ENCODE measurements around the gene PLEKHA7.

PLEKHA7 gene

DNA sequence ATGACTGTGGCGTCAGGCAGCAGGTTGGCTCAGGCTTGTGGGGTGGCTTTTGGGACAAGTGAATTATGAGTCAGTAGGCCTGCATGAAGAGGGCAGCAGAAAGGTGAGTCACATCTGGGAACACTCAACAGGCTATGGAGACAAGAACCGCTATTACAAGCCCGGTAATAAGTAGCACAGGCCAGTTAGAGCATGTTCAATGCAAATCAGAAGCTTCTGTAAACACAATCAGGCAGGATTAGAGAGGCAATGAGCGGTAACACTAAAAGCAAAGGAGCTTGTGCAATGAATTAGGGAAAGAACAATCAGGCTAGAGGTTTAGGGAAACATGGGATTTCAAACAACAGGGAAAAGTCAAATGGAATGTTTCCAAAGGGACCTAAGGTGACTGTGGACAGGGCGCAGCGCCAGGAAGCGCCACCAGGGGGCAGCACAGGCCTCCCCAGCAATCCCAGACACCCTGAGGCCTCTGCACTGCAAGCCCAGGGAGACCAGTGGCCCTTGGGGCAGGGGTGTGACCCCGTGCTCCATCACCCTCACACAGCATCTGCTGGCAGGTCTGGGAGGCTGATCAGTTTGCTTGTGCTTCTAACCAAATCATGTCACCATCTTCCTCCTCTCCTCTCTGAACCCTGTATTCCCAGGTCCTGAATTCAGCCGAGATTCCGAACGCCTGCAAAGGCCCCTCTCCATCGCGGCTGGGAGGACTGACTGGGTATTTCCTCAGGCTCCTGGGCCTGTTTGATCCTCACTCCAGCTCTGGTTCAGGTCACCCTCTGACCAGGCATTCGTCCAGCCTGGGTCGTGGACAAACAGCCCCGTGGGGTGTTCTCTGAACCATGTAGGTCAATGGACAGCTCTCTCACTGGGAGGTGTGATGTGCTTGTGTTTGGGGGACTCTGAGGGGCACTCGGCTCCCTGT, 225.8 kb downstream of the PLEKHA7 start:
- in situ Hi-C loops (cut with MboI; ENCODE audit: low pct_unique_long_range_greater_than_20kb, low sequenced_read_pairs, unreplicated experiment): loop anchor here (25.0 kb wide), 1 partner anchor 724 kb away; no protein-coding TSS in a partner anchor
- DNase-seq (ENCODE audit: low spot score): peak; percentile 76
- peak; percentile 96 for TF ChIP-seq CTCF (IDR thresholded peaks at IDR 0.05; ENCODE audit: extremely low read depth, insufficient read depth, missing control alignments)

DNA sequence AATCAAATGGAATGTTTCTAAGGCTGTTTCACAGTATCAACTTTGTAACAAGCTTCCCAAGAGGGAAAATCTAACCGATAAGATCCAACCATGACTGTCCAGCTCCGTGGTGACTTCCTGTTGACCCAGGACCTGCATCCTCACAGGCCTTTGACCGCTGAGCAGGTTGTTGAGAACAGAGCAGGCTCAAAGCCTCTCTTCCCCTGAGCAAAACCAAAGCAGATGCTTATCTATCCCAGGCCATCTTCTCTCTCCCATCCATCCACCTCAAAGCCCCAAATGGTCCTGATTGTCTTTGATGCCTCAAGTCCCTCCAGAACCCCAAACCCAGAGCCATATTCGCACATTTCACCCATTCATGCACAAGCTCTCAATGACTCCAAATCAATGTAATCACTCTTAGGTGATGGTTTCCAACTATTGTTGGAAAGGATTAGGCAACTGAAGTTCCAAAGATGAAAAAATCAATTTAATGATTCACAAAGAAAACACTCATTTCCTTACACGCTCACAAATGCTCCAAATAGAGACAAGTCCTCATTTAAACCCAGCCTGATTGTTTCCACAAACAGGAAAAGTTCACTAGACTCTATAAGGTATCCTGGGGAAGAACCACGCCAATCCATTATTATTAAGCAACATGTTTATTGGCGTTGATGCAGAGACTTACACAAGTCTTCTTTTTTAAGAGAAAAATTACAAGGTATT, 227.0 kb downstream of the PLEKHA7 start:
- in situ Hi-C loops (cut with MboI; ENCODE audit: low pct_unique_long_range_greater_than_20kb, low sequenced_read_pairs, unreplicated experiment): loop anchor here (25.0 kb wide), 1 partner anchor 725 kb away; no protein-coding TSS in a partner anchor
- no peak for DNase-seq (ENCODE audit: low spot score)
- TF ChIP-seq CTCF (IDR thresholded peaks at IDR 0.05; ENCODE audit: extremely low read depth, insufficient read depth, missing control alignments): no peak

GRCh38 chr11:16786131-16786530, 228.1 kb downstream of the PLEKHA7 start:
- in situ Hi-C loops (cut with MboI; ENCODE audit: low pct_unique_long_range_greater_than_20kb, low sequenced_read_pairs, unreplicated experiment): loop anchor here (25.0 kb wide), 1 partner anchor 726 kb away; no protein-coding TSS in a partner anchor
- no peak for DNase-seq (ENCODE audit: low spot score)
- no peak for TF ChIP-seq CTCF (IDR thresholded peaks at IDR 0.05; ENCODE audit: extremely low read depth, insufficient read depth, missing control alignments)

GRCh38 chr11:16785520-16786128, 228.6 kb downstream of the PLEKHA7 start:
- in situ Hi-C loops (cut with MboI; ENCODE audit: low pct_unique_long_range_greater_than_20kb, low sequenced_read_pairs, unreplicated experiment): loop anchor here (25.0 kb wide), 1 partner anchor 727 kb away; no protein-coding TSS in a partner anchor
- peak; percentile 90 for TF ChIP-seq CTCF (IDR thresholded peaks at IDR 0.05; ENCODE audit: extremely low read depth, insufficient read depth, missing control alignments)
- peak; percentile 86 for DNase-seq (ENCODE audit: low spot score)

GRCh38 chr11:16784666-16785065, 229.5 kb downstream of the PLEKHA7 start:
- no peak for TF ChIP-seq CTCF (IDR thresholded peaks at IDR 0.05; ENCODE audit: extremely low read depth, insufficient read depth, missing control alignments)
- DNase-seq (ENCODE audit: low spot score): no peak
- in situ Hi-C loops (cut with MboI; ENCODE audit: low pct_unique_long_range_greater_than_20kb, low sequenced_read_pairs, unreplicated experiment): loop anchor here (25.0 kb wide), 1 partner anchor 728 kb away; no protein-coding TSS in a partner anchor

DNA sequence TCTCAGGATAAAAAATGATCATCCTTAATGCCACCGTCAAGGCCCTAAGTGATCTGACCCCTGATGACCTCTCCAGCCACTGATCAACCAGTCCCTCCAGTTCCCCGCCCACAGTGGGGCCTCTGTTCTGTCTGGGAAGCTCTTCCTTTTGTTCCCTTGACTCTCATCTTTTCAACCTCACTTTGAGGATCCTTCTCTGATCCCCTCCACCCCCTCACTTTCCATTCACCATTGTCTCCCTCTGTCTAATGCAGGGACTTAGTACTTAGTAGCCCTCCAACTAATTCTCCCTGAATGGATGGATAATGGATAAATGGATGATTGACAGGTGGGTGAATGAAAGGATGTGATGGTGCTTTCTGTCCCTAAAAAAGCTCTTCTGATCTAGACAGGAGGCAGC, 230.1 kb downstream of the PLEKHA7 start:
- in situ Hi-C loops (cut with MboI; ENCODE audit: low pct_unique_long_range_greater_than_20kb, low sequenced_read_pairs, unreplicated experiment): loop anchor here (25.0 kb wide), 1 partner anchor 728 kb away; no protein-coding TSS in a partner anchor
- TF ChIP-seq CTCF (IDR thresholded peaks at IDR 0.05; ENCODE audit: extremely low read depth, insufficient read depth, missing control alignments): no peak
- DNase-seq (ENCODE audit: low spot score): no peak
